ENCODE results near the gene ZNF827. TPM values are rescaled to one million over a fixed set of nuclear protein-coding genes. Genes with fewer than 3 reads are reported as not detected.

Gene ZNF827
- total and polyA plus RNA-seq, 2 of the 8 experiments (the other 6 are each of a cell fraction or from before 2014, with no cell fraction given), result 25.3 to 26.2 TPM

DNA sequence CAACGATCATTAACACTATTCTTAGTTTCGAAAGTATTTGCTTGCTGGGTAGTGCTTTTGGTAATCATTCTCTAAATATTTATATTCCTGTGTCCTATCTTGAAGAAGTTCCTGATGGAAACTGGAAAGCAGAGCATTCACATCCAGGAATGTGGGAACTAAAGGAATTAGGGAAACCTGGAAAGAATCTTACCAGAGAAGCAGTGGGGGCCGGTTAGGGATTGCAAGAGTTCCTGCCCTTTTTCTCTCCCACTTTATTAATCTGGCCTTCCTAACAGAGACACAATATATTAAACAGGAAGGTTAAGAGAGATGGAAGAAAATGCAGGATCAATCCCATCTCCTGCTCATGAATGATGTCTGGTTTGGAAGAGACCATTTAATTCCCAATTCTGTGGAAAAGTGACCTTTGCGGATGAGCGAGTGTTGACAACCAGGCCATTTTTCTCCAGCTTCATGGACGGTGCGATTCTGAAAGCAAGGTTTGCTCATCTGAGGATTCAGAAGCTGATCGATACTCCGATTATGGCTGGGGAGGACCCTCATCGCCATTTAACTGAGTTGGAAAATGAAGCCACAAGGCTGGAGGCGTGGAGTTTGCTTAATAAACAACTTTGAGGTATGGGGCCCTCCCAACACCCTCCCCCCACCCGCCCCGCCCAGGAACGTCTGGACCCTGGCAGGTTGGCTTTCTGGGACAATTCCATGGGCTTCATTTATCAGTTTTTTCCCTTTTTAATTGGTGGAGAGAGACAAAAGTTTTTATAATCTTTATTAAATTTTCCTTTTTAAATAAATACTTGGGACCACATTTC is 206.4 kb downstream of the ZNF827 start:
- 53% methylated on average over 13 of the region's 14 CpGs; no CpG with 5 or more reads in 1 of the 2 experiments for WGBS, 2 experiments (ENCODE audit: extremely low coverage in 1 of 2, insufficient coverage in 1 of 2, insufficient read length in 1 of 2, insufficient replicate concordance in 2 of 2, low coverage in 1 of 2, low lambda C conversion rate in 2 of 2, missing lambda C conversion rate in 1 of 2)
- Histone ChIP-seq H4K5ac (ENCODE audit: insufficient read length, low read depth, low read length) (peak overlapping the region; percentile 73), H3K18ac (ENCODE audit: extremely low read depth, low read length) (peak overlapping the region; percentile 93), H4K91ac (replicated peaks; ENCODE audit: insufficient read length, low read length) (no peak overlapping the region), H2AFZ (ENCODE audit: low read length) (peak overlapping the region; percentile 100), H3K14ac (ENCODE audit: insufficient read length) (no peak overlapping the region), H3K4ac (replicated peaks; ENCODE audit: insufficient read length, low read depth, low read length) (peak overlapping the region; percentile 17), H3K9me3 (ENCODE audit: insufficient read depth in 2 of 2, low read depth in 1 of 2, low read length in 1 of 2) (no peaks in the 10 kb centered on the region), H2AK5ac (ENCODE audit: low read depth, low read length) (no peak overlapping the region), H3K36me3 (ENCODE audit: control insufficient read depth in 2 of 4, insufficient read depth in 4 of 4, low read length in 3 of 4) (no peaks in the 10 kb centered on the region), H3K27ac (ENCODE audit: low read depth, low read length) (peak overlapping the region; percentile 81; the same call in 1 of the 2 replicates), H3K79me2 (ENCODE audit: control insufficient read depth in 1 of 2, insufficient read depth in 2 of 2, low read length in 2 of 2) (no peaks in the 10 kb centered on the region), H3K4me1 (replicated peaks in 1 of 4; ENCODE audit: control insufficient read depth in 3 of 4, insufficient read depth in 4 of 4, low read length in 3 of 4) (peaks cover 3 to 13% (median 9%) of the 10 kb centered on the region in 4 experiments), H2BK12ac (ENCODE audit: low read depth, low read length) (peak overlapping the region; percentile 88), H3K4me2 (ENCODE audit: insufficient read depth in 1 of 2, low read depth in 2 of 2, low read length in 2 of 2) (peak overlapping the region; percentile 69 to 80), H3K27me3 (replicated peaks in 1 of 4; ENCODE audit: control insufficient read depth in 3 of 4, extremely low read depth in 1 of 4, insufficient read depth in 3 of 4, low read length in 3 of 4) (no peaks in the 10 kb centered on the region; a peak in 2 of 7 replicates), H3K9ac (replicated peaks in 1 of 4; ENCODE audit: extremely low read depth in 1 of 4, low read depth in 3 of 4, low read length in 3 of 4) (peak overlapping the region in 3 of 4 experiments; percentile 45 to 71 (median 59); a peak in 5 of 7 replicates), H3K23ac (ENCODE audit: insufficient read length) (no peak overlapping the region), H4K20me1 (replicated peaks in 1 of 2; ENCODE audit: control insufficient read depth in 1 of 2, insufficient read depth in 2 of 2, low read length in 2 of 2) (no peaks in the 10 kb centered on the region), H2BK15ac (ENCODE audit: low read length) (peak overlapping the region; percentile 94; the same call in 1 of the 2 replicates), H2BK5ac (ENCODE audit: low read depth, low read length) (peak overlapping the region; percentile 86), H2BK120ac (replicated peaks; ENCODE audit: low read depth, low read length) (no peak overlapping the region), H3K4me3 (ENCODE audit: extremely low read depth in 1 of 4, insufficient read depth in 2 of 4, low read depth in 3 of 4, low read length in 4 of 4) (peak overlapping the region; percentile 17 to 73 (median 26); a peak in 7 of 8 replicates), H3K23me2 (ENCODE audit: low read depth, low read length) (no peaks in the 10 kb centered on the region; the same call in 1 of the 2 replicates), H3K56ac (replicated peaks; ENCODE audit: insufficient read length, low read depth, low read length) (no peak overlapping the region), H4K8ac (ENCODE audit: extremely low read depth, insufficient read depth, low read length) (peak overlapping the region; percentile 88; the same call in 1 of the 2 replicates), H3K79me1 (ENCODE audit: low read depth, low read length) (no peaks in the 10 kb centered on the region), H2BK20ac (ENCODE audit: low read length) (0 out of 2 replicates have a peak overlapping the region, but pooled peaks have one; percentile 52)
- CTCF ChIA-PET (ENCODE audit: partially characterized antibody), result no interaction called here
- POLR2A ChIA-PET (ENCODE audit: partially characterized antibody), result interaction anchor here (1.0 to 1.3 kb wide), 3 partner anchors 9 to 205 kb away, joined by 3 to 5 read pairs (median 4); no protein-coding TSS in a partner anchor
- peak; percentile 45; the same call in 1 of the 2 replicates for TF ChIP-seq TEAD4 (IDR thresholded peaks at IDR 0.05; ENCODE audit: low read depth, low read length)
- no peak for TF ChIP-seq GABPA (IDR thresholded peaks at IDR 0.05; ENCODE audit: borderline replicate concordance, insufficient read depth, low read length)
- TF ChIP-seq SP1 (IDR thresholded peaks at IDR 0.05; ENCODE audit: low read depth, low read length), result peak; percentile 48; the same call in 1 of the 2 replicates
- TF ChIP-seq KDM5A (IDR thresholded peaks at IDR 0.05; ENCODE audit: low read length), result no peak
- no peak for TF ChIP-seq ASH2L (IDR thresholded peaks at IDR 0.05; ENCODE audit: low read length)
- TF ChIP-seq, protein P1, sequence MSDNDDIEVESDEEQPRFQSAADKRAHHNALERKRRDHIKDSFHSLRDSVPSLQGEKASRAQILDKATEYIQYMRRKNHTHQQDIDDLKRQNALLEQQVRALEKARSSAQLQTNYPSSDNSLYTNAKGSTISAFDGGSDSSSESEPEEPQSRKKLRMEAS (IDR thresholded peaks at IDR 0.05), result no peak
- DNase-seq (ENCODE audit: low read depth in 1 of 2, low spot score in 2 of 2), result no peak
- peak; percentile 48 for FAIRE-seq

Data from H1 (cell line).